ENCODE data around the gene ATXN7L3B. TPM values are rescaled to one million over a fixed set of nuclear protein-coding genes. Genes with fewer than 3 reads are reported as not detected.

Gene ATXN7L3B
- total RNA-seq, 1 donor from 2014 or later: 48.4 TPM

GRCh38 chr12:74541074-74541473 is 3.4 kb downstream of the ATXN7L3B start:
- Mint-ChIP-seq H3K36me3 (ENCODE audit: low read depth, unreplicated experiment) (peaks cover 27% of the 10 kb centered on the region), H3K9me3 (ENCODE audit: unreplicated experiment) (no peaks in the 10 kb centered on the region), H3K27me3 (ENCODE audit: unreplicated experiment) (peaks cover 18% of the 10 kb centered on the region), H3K4me1 (ENCODE audit: unreplicated experiment) (peaks cover 41% of the 10 kb centered on the region), H3K27ac (ENCODE audit: unreplicated experiment) (no peak overlapping the region), H3K4me3 (ENCODE audit: unreplicated experiment) (no peak overlapping the region)
- no peak for DNase-seq (ENCODE audit: low spot score)
- TF ChIP-seq, protein P1, sequence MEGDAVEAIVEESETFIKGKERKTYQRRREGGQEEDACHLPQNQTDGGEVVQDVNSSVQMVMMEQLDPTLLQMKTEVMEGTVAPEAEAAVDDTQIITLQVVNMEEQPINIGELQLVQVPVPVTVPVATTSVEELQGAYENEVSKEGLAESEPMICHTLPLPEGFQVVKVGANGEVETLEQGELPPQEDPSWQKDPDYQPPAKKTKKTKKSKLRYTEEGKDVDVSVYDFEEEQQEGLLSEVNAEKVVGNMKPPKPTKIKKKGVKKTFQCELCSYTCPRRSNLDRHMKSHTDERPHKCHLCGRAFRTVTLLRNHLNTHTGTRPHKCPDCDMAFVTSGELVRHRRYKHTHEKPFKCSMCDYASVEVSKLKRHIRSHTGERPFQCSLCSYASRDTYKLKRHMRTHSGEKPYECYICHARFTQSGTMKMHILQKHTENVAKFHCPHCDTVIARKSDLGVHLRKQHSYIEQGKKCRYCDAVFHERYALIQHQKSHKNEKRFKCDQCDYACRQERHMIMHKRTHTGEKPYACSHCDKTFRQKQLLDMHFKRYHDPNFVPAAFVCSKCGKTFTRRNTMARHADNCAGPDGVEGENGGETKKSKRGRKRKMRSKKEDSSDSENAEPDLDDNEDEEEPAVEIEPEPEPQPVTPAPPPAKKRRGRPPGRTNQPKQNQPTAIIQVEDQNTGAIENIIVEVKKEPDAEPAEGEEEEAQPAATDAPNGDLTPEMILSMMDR (IDR thresholded peaks at IDR 0.05; ENCODE audit: unreplicated experiment): no peak

GRCh38 chr12:74547249-74547648 is 9.6 kb downstream of the ATXN7L3B start:
- H3K4me1 Mint-ChIP-seq (ENCODE audit: unreplicated experiment): no peaks in the 10 kb centered on the region
- DNase-seq (ENCODE audit: low spot score): no peak
- no peak overlapping the region for H3K4me3 Mint-ChIP-seq (ENCODE audit: unreplicated experiment)
- no peaks in the 10 kb centered on the region for H3K9me3 Mint-ChIP-seq (ENCODE audit: unreplicated experiment)
- no peaks in the 10 kb centered on the region for H3K27me3 Mint-ChIP-seq (ENCODE audit: unreplicated experiment)
- no peak overlapping the region for H3K27ac Mint-ChIP-seq (ENCODE audit: unreplicated experiment)
- H3K36me3 Mint-ChIP-seq (ENCODE audit: low read depth, unreplicated experiment): no peaks in the 10 kb centered on the region
- TF ChIP-seq, protein P1 (IDR thresholded peaks at IDR 0.05; ENCODE audit: unreplicated experiment): no peak

DNA sequence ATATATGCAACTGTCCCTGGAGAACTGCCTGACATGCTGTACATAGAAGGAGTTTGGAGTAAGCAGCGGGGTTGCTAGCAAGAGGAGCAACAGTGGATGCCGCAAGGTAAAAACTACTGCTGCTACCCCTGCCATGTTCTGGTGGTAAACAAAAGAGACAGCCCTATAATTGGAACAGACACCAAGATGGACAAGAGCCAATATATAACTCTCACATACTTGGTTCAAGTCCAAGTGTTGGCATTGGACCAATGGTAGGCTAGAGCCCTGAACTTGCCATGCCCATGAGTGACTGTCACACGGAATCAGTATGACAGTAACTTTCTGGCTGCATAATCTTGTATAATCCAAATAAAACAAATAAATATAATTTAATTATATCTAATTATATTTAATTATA is 13.7 kb downstream of the ATXN7L3B start:
- Mint-ChIP-seq H3K27ac (ENCODE audit: unreplicated experiment) (no peak overlapping the region), H3K4me1 (ENCODE audit: unreplicated experiment) (no peaks in the 10 kb centered on the region), H3K4me3 (ENCODE audit: unreplicated experiment) (no peak overlapping the region), H3K9me3 (ENCODE audit: unreplicated experiment) (no peaks in the 10 kb centered on the region), H3K36me3 (ENCODE audit: low read depth, unreplicated experiment) (no peaks in the 10 kb centered on the region), H3K27me3 (ENCODE audit: unreplicated experiment) (no peaks in the 10 kb centered on the region)
- no peak for DNase-seq (ENCODE audit: low spot score)
- TF ChIP-seq, protein P1 (IDR thresholded peaks at IDR 0.05; ENCODE audit: unreplicated experiment): no peak

- Mint-ChIP-seq H3K27me3 (ENCODE audit: unreplicated experiment) (no peaks in the 10 kb centered on the region), H3K9me3 (ENCODE audit: unreplicated experiment) (no peaks in the 10 kb centered on the region), H3K4me1 (ENCODE audit: unreplicated experiment) (no peaks in the 10 kb centered on the region), H3K4me3 (ENCODE audit: unreplicated experiment) (no peak overlapping the region), H3K36me3 (ENCODE audit: low read depth, unreplicated experiment) (no peaks in the 10 kb centered on the region), H3K27ac (ENCODE audit: unreplicated experiment) (no peak overlapping the region)
- TF ChIP-seq, protein P1 (IDR thresholded peaks at IDR 0.05; ENCODE audit: unreplicated experiment): no peak
- DNase-seq (ENCODE audit: low spot score): no peak
These were observed 14.6 kb downstream of the ATXN7L3B start for GRCh38 chr12:74552201-74552600.

DNA sequence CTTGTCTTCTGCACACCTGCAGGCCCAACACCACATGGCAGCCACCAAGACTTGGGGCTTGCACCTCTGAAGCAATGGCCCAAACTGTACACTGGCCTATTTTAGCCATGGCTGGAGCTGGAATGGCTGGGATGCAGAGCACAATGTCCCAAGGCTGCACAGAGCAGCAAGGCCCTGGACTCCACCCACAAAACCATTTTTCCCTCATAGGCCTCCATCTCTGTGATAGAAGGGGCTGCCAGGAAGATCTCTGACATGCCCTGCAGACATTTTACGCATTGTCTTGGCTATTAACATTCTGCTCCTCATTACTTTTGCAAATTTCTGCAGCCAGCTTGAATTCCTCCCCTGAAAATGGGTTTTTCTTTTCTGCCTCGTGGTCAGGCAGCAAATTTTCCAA is 22.1 kb downstream of the ATXN7L3B start:
- Mint-ChIP-seq H3K27me3 (ENCODE audit: unreplicated experiment) (no peaks in the 10 kb centered on the region), H3K4me3 (ENCODE audit: unreplicated experiment) (no peak overlapping the region), H3K9me3 (ENCODE audit: unreplicated experiment) (no peaks in the 10 kb centered on the region)

More for the DNA sequence above, 22.1 kb downstream of the ATXN7L3B start:
- DNase-seq (ENCODE audit: low spot score): no peak
- TF ChIP-seq, protein P1 (IDR thresholded peaks at IDR 0.05; ENCODE audit: unreplicated experiment): no peak
- Mint-ChIP-seq H3K4me1 (ENCODE audit: unreplicated experiment) (no peaks in the 10 kb centered on the region), H3K27ac (ENCODE audit: unreplicated experiment) (no peak overlapping the region), H3K36me3 (ENCODE audit: low read depth, unreplicated experiment) (no peaks in the 10 kb centered on the region)

Measured in endothelial cell (in vitro differentiated cells).